K562 (cell line): ENCODE data around the gene RNF40. TPM values are rescaled to one million over a fixed set of nuclear protein-coding genes. Genes with fewer than 3 reads are reported as not detected.

Experiments
- ASH1L ChIP-seq: fragments of 450-650 bp; IDR thresholded peaks from 2 replicates; pipeline ENCODE4 v1.6.1; 2018; ENCODE audit warnings: borderline replicate concordance, mild to moderate bottlenecking, low read depth; ENCODE audit not compliant: partially characterized antibody
- E2F3 ChIP-seq: fragments of 250-450 bp; sonication (Bioruptor Pico); IDR thresholded peaks from 2 replicates; pipeline ENCODE4 v1.4.0; 2020; ENCODE audit warnings: mild to moderate bottlenecking
- FOXP1 ChIP-seq: sonication (generic); formaldehyde crosslinking; IDR thresholded peaks from 2 replicates; pipeline ENCODE4 v1.8.0; 2022; ENCODE audit warnings: mild to moderate bottlenecking, missing genetic modification reagents
- HBP1 ChIP-seq: fragments of 450-650 bp; formaldehyde crosslinking; IDR thresholded peaks from 2 replicates; pipeline ENCODE4 v1.4.0; 2022; ENCODE audit warnings: missing genetic modification characterization
- HDAC1 ChIP-seq, 2 experiments: fragments of 450-650 bp; IDR thresholded peaks; 2 replicates each; pipeline ENCODE4 v1.6.1; 2016 to 2017; ENCODE audit warnings: inconsistent platforms in 1 of 2, mild to moderate bottlenecking in 1 of 2, moderate library complexity in 1 of 2
- HOXB6 ChIP-seq: fragments of 250-450 bp; sonication (Bioruptor Pico); IDR thresholded peaks from 2 replicates; pipeline ENCODE4 v1.5.1; 2022; ENCODE audit warnings: mild to moderate bottlenecking, borderline replicate concordance
- JUNB ChIP-seq: fragments of 450-650 bp; formaldehyde crosslinking; conservative IDR thresholded peaks from 2 replicates; pipeline ENCODE4 v1.4.0; 2020; ENCODE audit warnings: mild to moderate bottlenecking
- KAT2B ChIP-seq: IDR thresholded peaks from one replicate; pipeline ENCODE4 v1.6.1; 2012; ENCODE audit warnings: low read depth, mild to moderate bottlenecking, control low read depth, inconsistent platforms, low read length, moderate library complexity
- LARP7 ChIP-seq: fragments of 450-650 bp; IDR thresholded peaks from 2 replicates; pipeline ENCODE4 v1.6.1; 2016
- MAFF ChIP-seq: IDR thresholded peaks from 2 replicates; pipeline ENCODE4 v1.6.1; 2012; ENCODE audit warnings: low read length, improper control_type of control experiment
- RCOR1 ChIP-seq, 2 experiments: IDR thresholded peaks; 2 replicates each; pipeline ENCODE4 v1.6.1; 2012; ENCODE audit warnings: low read depth in 2 of 2, low read length in 2 of 2, borderline replicate concordance in 1 of 2, improper control_type of control experiment in 1 of 2
- SRSF9 ChIP-seq: fragments of 200-400 bp; formaldehyde crosslinking; IDR thresholded peaks from 2 replicates; pipeline ENCODE4 v1.6.1; 2017; ENCODE audit warnings: low read depth, low read length, borderline replicate concordance
- ZBTB40 ChIP-seq, 2 experiments: fragments of 450-650 bp in 1 of 2; sonication (generic) in 1 of 2; formaldehyde crosslinking in 1 of 2; IDR thresholded peaks; 2 replicates each; pipeline versions ENCODE4 v1.7.1 to v1.9.0; 2016 to 2022; ENCODE audit warnings: inconsistent platforms in 1 of 2, mild to moderate bottlenecking in 1 of 2, missing genetic modification reagents in 1 of 2
- polyA plus RNA-seq, 8 experiments: library from polyadenylated mRNA; depleted of rRNA in 4 of 8; stranded (reverse) in 5 of 8; unstranded in 3 of 8; fragments of >200 nt; fragmentation: Nextera tagmentation in 2 of 8; fragmentation: Illumina TruSeq in 1 of 8; extraction: Ambion mirVana in 2 of 8; extraction: Trizol in 1 of 8; gene quantifications; 2 replicates each; pipeline versions ENCODE4 v1.2.1 to v1.2.3, GENCODE V29; 2011 to 2014; ENCODE audit warnings: inconsistent platforms in 1 of 8, missing spikeins in 1 of 8
- total RNA-seq, 7 experiments: library from RNA; depleted of rRNA in 6 of 7; stranded (reverse); fragments of >200 nt in 6 of 7; fragmentation: Illumina TruSeq in 2 of 7; extraction: Trizol in 2 of 7; gene quantifications; 2 replicates each; pipeline versions ENCODE4 v1.2.1 to v1.2.3, GENCODE V29; 2011 to 2021; ENCODE audit warnings: low replicate concordance in 1 of 7
- TF ChIP-seq, protein P1 (sequence below): sonication (generic); formaldehyde crosslinking; IDR thresholded peaks from 2 replicates; pipeline ENCODE4 v1.8.0; 2022; ENCODE audit warnings: mild to moderate bottlenecking, missing genetic modification reagents
- TF ChIP-seq, protein P2 (sequence below), 2 experiments: fragments of 200-800 bp in 1 of 2; sonication (Bioruptor generic) in 1 of 2; sonication (generic) in 1 of 2; formaldehyde crosslinking in 1 of 2; IDR thresholded peaks in 1 of 2; conservative IDR thresholded peaks in 1 of 2; 2 replicates each; pipeline versions ENCODE4 v1.5.0 to v1.6.1; 2016 to 2020; ENCODE audit warnings: missing compliant biosample characterization in 1 of 2, missing genetic modification characterization in 1 of 2, missing genetic modification reagents in 1 of 2

Gene RNF40
- total and polyA plus RNA-seq, 9 of the 15 experiments (the other 6 are each of a cell fraction or from before 2014, with no cell fraction given) = 6.2 to 129 (median 81.5) TPM

- TF ChIP-seq HOXB6 (CRISPR knock-in tag) (no peak), KAT2B (no peak), ZBTB40 (IDR thresholded peaks at IDR 0.05) (no peak), ZBTB40 (CRISPR knock-in tag; IDR thresholded peaks at IDR 0.05) (no peak), FOXP1 (CRISPR knock-in tag) (no peak), E2F3 (CRISPR knock-in tag) (no peak), HBP1 (CRISPR knock-in tag) (no peak), RCOR1 (IDR thresholded peaks at IDR 0.05; ENCODE audit: borderline replicate concordance in 1 of 2, low read depth in 2 of 2, low read length in 2 of 2) (no peak), HDAC1 (IDR thresholded peaks at IDR 0.05) (no peak), SRSF9 (no peak), LARP7 (no peak), ASH1L (no peak), JUNB (CRISPR knock-in tag) (no peak), MAFF (no peak)
- TF ChIP-seq, protein P1, sequence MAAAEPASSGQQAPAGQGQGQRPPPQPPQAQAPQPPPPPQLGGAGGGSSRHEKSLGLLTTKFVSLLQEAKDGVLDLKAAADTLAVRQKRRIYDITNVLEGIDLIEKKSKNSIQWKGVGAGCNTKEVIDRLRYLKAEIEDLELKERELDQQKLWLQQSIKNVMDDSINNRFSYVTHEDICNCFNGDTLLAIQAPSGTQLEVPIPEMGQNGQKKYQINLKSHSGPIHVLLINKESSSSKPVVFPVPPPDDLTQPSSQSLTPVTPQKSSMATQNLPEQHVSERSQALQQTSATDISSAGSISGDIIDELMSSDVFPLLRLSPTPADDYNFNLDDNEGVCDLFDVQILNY = peak; percentile 47; the same call in 1 of the 2 replicates
- TF ChIP-seq, protein P2, sequence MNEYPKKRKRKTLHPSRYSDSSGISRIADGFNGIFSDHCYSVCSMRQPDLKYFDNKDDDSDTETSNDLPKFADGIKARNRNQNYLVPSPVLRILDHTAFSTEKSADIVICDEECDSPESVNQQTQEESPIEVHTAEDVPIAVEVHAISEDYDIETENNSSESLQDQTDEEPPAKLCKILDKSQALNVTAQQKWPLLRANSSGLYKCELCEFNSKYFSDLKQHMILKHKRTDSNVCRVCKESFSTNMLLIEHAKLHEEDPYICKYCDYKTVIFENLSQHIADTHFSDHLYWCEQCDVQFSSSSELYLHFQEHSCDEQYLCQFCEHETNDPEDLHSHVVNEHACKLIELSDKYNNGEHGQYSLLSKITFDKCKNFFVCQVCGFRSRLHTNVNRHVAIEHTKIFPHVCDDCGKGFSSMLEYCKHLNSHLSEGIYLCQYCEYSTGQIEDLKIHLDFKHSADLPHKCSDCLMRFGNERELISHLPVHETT (CRISPR knock-in tag; conservative IDR thresholded peaks at IDR 0.05 in 1 of 2, IDR thresholded peaks at IDR 0.05 in 1 of 2) = 0 out of 4 replicates have a peak, but pooled peaks of 1 of the 2 experiments have one; percentile 54
Observed at GRCh38 chr16:30761427-30761927, 645 bp upstream of the RNF40 start (continued).
